A549 (cell line): ENCODE measurements around the gene ARID1B. TPM values are rescaled to one million over a fixed set of nuclear protein-coding genes. Genes with fewer than 3 reads are reported as not detected.

Experiments
- ATAC-seq, 2 experiments: fragments of 200-7000 bp in 1 of 2; fragments of >200 bp in 1 of 2; cut with Nextera tagmentation in 1 of 2; cut with Tn5 transposase in 1 of 2; 3 replicates each; pipeline versions ENCODE4 v1.8.0 to v1.9.1; 2018 to 2020; ENCODE audit warnings: mild to moderate bottlenecking in 1 of 2, moderate library complexity in 1 of 2
- CTCF ChIA-PET: fragments of 300-600 bp; sonication (Branson Sonifier 250); formaldehyde crosslinking; extraction: SDS; loops from one replicate; lab custom pipeline; 2021; ENCODE audit warnings: antibody characterized with exemption, inconsistent platforms; lab: Yijun Ruan, JAX
- POLR2A ChIA-PET: fragments of 350-600 bp; formaldehyde crosslinking; extraction: SDS; loops from one replicate; lab custom pipeline; 2021; ENCODE audit warnings: antibody characterized with exemption, inconsistent platforms; lab: Yijun Ruan, JAX
- DNase-seq, 2 experiments: peaks; one replicate each; pipeline versions ENCODE4 v3.0.0 to v3.0.0-alpha.2; 2011 to 2016; ENCODE audit warnings: low read depth in 1 of 2, low spot score in 1 of 2
- FAIRE-seq: peaks from 2 replicates; lab custom pipeline; 2011; peaks lifted over from hg19 to GRCh38; lab: Jason Lieb, UNC
- H3K27ac ChIP-seq, 2 experiments: fragments of >200 bp; sonication (Bioruptor Twin); formaldehyde crosslinking; 3 replicates each; pipeline ENCODE4 v1.5.1; 2016 to 2017
- H3K4me1 ChIP-seq: fragments of >200 bp; sonication (Bioruptor Twin); formaldehyde crosslinking; 3 replicates; pipeline ENCODE4 v1.6.1; 2016
- H3K4me2 ChIP-seq: fragments of >200 bp; sonication (Bioruptor Twin); formaldehyde crosslinking; 3 replicates; pipeline ENCODE4 v1.6.1; 2016
- H3K4me3 ChIP-seq: fragments of >200 bp; sonication (Bioruptor Twin); formaldehyde crosslinking; 3 replicates; pipeline ENCODE4 v1.5.1; 2016
- H3K9me3 ChIP-seq: fragments of >200 bp; sonication (Bioruptor Twin); formaldehyde crosslinking; 3 replicates; pipeline ENCODE4 v1.6.1; 2016
- CBX2 ChIP-seq: fragments of 200-600 bp; sonication (generic); IDR thresholded peaks from 2 replicates; pipeline ENCODE4 v1.6.1; 2016; ENCODE audit warnings: low read depth, mild to moderate bottlenecking, borderline replicate concordance
- CHD2 ChIP-seq: fragments of 150-350 bp; IDR thresholded peaks from 2 replicates; pipeline ENCODE4 v1.6.1; 2014; ENCODE audit warnings: low read length; ENCODE audit not compliant: partially characterized antibody
- EHMT2 ChIP-seq: fragments of 200-600 bp; sonication (generic); IDR thresholded peaks from 2 replicates; pipeline ENCODE4 v1.6.1; 2016; ENCODE audit warnings: antibody characterized with exemption, low read depth, mild to moderate bottlenecking, moderate library complexity
- FOSL2 ChIP-seq, 2 experiments: fragments of 450-650 bp in 1 of 2; fragments of >200 bp in 1 of 2; sonication (Bioruptor Twin) in 1 of 2; formaldehyde crosslinking; IDR thresholded peaks; 2 replicates each; pipeline versions ENCODE4 v1.5.0 to v1.6.1; 2016 to 2020; ENCODE audit warnings: mild to moderate bottlenecking in 1 of 2, moderate library complexity in 1 of 2
- GATA3 ChIP-seq: IDR thresholded peaks from 2 replicates; pipeline ENCODE4 v1.6.1; 2012; ENCODE audit warnings: borderline replicate concordance
- HOXB13 ChIP-seq: fragments of 250-450 bp; sonication (Bioruptor Pico); IDR thresholded peaks from 2 replicates; pipeline ENCODE4 v1.5.0; 2020; ENCODE audit warnings: low read depth, mild to moderate bottlenecking, moderate library complexity
- MAFK ChIP-seq: fragments of 450-650 bp; IDR thresholded peaks from 2 replicates; pipeline ENCODE4 v1.6.1; 2014; ENCODE audit not compliant: partially characterized antibody
- MAZ ChIP-seq: fragments of 150-350 bp; IDR thresholded peaks from 2 replicates; pipeline ENCODE4 v1.6.1; 2014; ENCODE audit warnings: antibody characterized with exemption, low read depth, low read length, borderline replicate concordance
- POLR2AphosphoS2 ChIP-seq: conservative IDR thresholded peaks from 2 replicates; pipeline ENCODE4 v1.6.1; 2012; ENCODE audit warnings: low read length, improper control_type of control experiment, inconsistent platforms
- RAD21 ChIP-seq, 2 experiments: fragments of >200 bp in 1 of 2; sonication (Bioruptor Twin) in 1 of 2; formaldehyde crosslinking in 1 of 2; IDR thresholded peaks in 1 of 2; conservative IDR thresholded peaks in 1 of 2; 2 replicates in 1 of 2; 3 replicates in 1 of 2; pipeline ENCODE4 v1.6.1; 2012 to 2018; ENCODE audit warnings: inconsistent platforms in 1 of 2
- RARB ChIP-seq: fragments of 250-450 bp; sonication (Bioruptor Pico); IDR thresholded peaks from 2 replicates; pipeline ENCODE4 v1.8.0; 2021; ENCODE audit warnings: mild to moderate bottlenecking, moderate library complexity
- RNF2 ChIP-seq: fragments of 200-600 bp; sonication (generic); IDR thresholded peaks from 2 replicates; pipeline ENCODE4 v1.6.1; 2016; ENCODE audit warnings: low read depth, mild to moderate bottlenecking, antibody characterized with exemption, moderate library complexity, borderline replicate concordance
- SMC3 ChIP-seq: fragments of >200 bp; sonication (Bioruptor Twin); formaldehyde crosslinking; IDR thresholded peaks from 3 replicates; pipeline ENCODE4 v1.6.1; 2018; ENCODE audit warnings: inconsistent platforms
- TP53 ChIP-seq: fragments of 250-450 bp; sonication (Bioruptor Pico); IDR thresholded peaks from 2 replicates; pipeline ENCODE4 v1.5.0; 2021; ENCODE audit warnings: mild to moderate bottlenecking, moderate library complexity
- ZC3H11A ChIP-seq: fragments of 450-650 bp; IDR thresholded peaks from 2 replicates; pipeline ENCODE4 v1.6.1; 2014; ENCODE audit warnings: antibody characterized with exemption, mild to moderate bottlenecking
- WGBS: methylation state at CpG from one replicate; pipeline ENCODE4 v1.1.6; 2017; ENCODE audit errors: missing lambda C conversion rate; 5-methylcytosine and 5-hydroxymethylcytosine counted together
- polyA plus RNA-seq, 4 experiments: library from polyadenylated mRNA; depleted of rRNA in 3 of 4; stranded (reverse); fragments of >200 nt; fragmentation: RNase III in 1 of 4; extraction: RNeasy Plus Mini Kit Qiagen cat#74134 plus additional on column Dnase treatment in 1 of 4; gene quantifications; 2 replicates in 3 of 4; 3 replicates in 1 of 4; pipeline ENCODE4 v1.2.3, GENCODE V29; 2011 to 2017
- TF ChIP-seq, protein P1 (sequence below): IDR thresholded peaks from 2 replicates; pipeline ENCODE4 v1.6.1; 2012
- TF ChIP-seq, protein P2 (sequence below): fragments of 200-600 bp; sonication (generic); IDR thresholded peaks from 2 replicates; pipeline ENCODE4 v1.6.1; 2016; ENCODE audit warnings: antibody characterized with exemption, mild to moderate bottlenecking, moderate library complexity

Gene ARID1B
- polyA plus RNA-seq, 2 of the 4 experiments (the other 2 are of a cell fraction), result 13.5 to 16.3 TPM

GRCh38 chr6:156900292-156900691 is 123.1 kb downstream of the ARID1B start:
- FAIRE-seq, result no peak
- ChIA-PET CTCF (no interaction called here), POLR2A (no interaction called here)
- no peak overlapping the region for H3K4me3 ChIP-seq
- TF ChIP-seq HOXB13 (CRISPR knock-in tag), result no peak
- no peak for TF ChIP-seq RAD21 (conservative IDR thresholded peaks at IDR 0.05 in 1 of 2, IDR thresholded peaks at IDR 0.05 in 1 of 2)
- TF ChIP-seq, protein P1, sequence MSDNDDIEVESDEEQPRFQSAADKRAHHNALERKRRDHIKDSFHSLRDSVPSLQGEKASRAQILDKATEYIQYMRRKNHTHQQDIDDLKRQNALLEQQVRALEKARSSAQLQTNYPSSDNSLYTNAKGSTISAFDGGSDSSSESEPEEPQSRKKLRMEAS, result no peak
- TF ChIP-seq GATA3, result no peak
- TF ChIP-seq, protein P2, sequence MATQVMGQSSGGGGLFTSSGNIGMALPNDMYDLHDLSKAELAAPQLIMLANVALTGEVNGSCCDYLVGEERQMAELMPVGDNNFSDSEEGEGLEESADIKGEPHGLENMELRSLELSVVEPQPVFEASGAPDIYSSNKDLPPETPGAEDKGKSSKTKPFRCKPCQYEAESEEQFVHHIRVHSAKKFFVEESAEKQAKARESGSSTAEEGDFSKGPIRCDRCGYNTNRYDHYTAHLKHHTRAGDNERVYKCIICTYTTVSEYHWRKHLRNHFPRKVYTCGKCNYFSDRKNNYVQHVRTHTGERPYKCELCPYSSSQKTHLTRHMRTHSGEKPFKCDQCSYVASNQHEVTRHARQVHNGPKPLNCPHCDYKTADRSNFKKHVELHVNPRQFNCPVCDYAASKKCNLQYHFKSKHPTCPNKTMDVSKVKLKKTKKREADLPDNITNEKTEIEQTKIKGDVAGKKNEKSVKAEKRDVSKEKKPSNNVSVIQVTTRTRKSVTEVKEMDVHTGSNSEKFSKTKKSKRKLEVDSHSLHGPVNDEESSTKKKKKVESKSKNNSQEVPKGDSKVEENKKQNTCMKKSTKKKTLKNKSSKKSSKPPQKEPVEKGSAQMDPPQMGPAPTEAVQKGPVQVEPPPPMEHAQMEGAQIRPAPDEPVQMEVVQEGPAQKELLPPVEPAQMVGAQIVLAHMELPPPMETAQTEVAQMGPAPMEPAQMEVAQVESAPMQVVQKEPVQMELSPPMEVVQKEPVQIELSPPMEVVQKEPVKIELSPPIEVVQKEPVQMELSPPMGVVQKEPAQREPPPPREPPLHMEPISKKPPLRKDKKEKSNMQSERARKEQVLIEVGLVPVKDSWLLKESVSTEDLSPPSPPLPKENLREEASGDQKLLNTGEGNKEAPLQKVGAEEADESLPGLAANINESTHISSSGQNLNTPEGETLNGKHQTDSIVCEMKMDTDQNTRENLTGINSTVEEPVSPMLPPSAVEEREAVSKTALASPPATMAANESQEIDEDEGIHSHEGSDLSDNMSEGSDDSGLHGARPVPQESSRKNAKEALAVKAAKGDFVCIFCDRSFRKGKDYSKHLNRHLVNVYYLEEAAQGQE, result no peak
- no peak for TF ChIP-seq SMC3
- no peak for TF ChIP-seq MAZ
- TF ChIP-seq ZC3H11A, result no peak
- TF ChIP-seq TP53 (CRISPR knock-in tag), result no peak
- H3K4me1 ChIP-seq, result no peaks in the 10 kb centered on the region; the same call in 2 of the 3 replicates
- H3K27ac ChIP-seq, result no peak overlapping the region
- H3K4me2 ChIP-seq, result no peak overlapping the region
- no peaks in the 10 kb centered on the region for H3K9me3 ChIP-seq
- DNase-seq, result no peak
- ATAC-seq, result no peak

- no peak for DNase-seq
- no peak for TF ChIP-seq EHMT2
- no peak for TF ChIP-seq CBX2
- no peak for TF ChIP-seq ZC3H11A
- no peak for TF ChIP-seq RNF2
- no peak for TF ChIP-seq CHD2
- no peak for TF ChIP-seq POLR2AphosphoS2
- TF ChIP-seq TP53 (CRISPR knock-in tag), result no peak
- no peak for TF ChIP-seq FOSL2 (IDR thresholded peaks at IDR 0.05)
- TF ChIP-seq FOSL2 (CRISPR knock-in tag; IDR thresholded peaks at IDR 0.05), result no peak
These were observed 124.3 kb downstream of the ARID1B start for GRCh38 chr6:156901309-156902019.

GRCh38 chr6:156902782-156903181 is 125.6 kb downstream of the ARID1B start:
- Histone ChIP-seq H3K9me3 (no peaks in the 10 kb centered on the region), H3K4me1 (peaks cover 6% of the 10 kb centered on the region; the same call in 1 of the 3 replicates), H3K27ac (no peak overlapping the region), H3K4me2 (no peak overlapping the region), H3K4me3 (no peak overlapping the region)
- CTCF ChIA-PET, result no interaction called here
- no peak for FAIRE-seq
- POLR2A ChIA-PET, result no interaction called here
- TF ChIP-seq MAFK (peak; percentile 79), RARB (CRISPR knock-in tag) (no peak)
- DNase-seq, result no peak
- 26% methylated on average over 1 of the region's 1 CpG for WGBS
- no peak for ATAC-seq

More at GRCh38 chr6:156901309-156902019, 124.3 kb downstream of the ARID1B start:
- no peak for ATAC-seq
- H3K4me3 ChIP-seq, result no peak overlapping the region
- FAIRE-seq, result no peak
- 83% methylated on average over 8 of the region's 9 CpGs for WGBS
- H3K27ac ChIP-seq, result no peak overlapping the region
- H3K9me3 ChIP-seq, result no peaks in the 10 kb centered on the region
- ChIA-PET POLR2A (no interaction called here), CTCF (no interaction called here)
- peaks cover 6% of the 10 kb centered on the region; the same call in 1 of the 3 replicates for H3K4me1 ChIP-seq
- H3K4me2 ChIP-seq, result no peak overlapping the region
